Uterus (tissue), 2 donors: ENCODE data around the gene TESK2.

Source experiments
- CTCF ChIP-seq, 4 experiments: fragments of 200-600 bp in 2 of 4; fragments of 450-650 bp in 2 of 4; sonication (generic) in 2 of 4; IDR thresholded peaks; one replicate each; pipeline ENCODE4 v1.5.1; 2016 to 2019; ENCODE audit warnings: antibody characterized with exemption in 4 of 4, mild to moderate bottlenecking in 2 of 4, moderate library complexity in 1 of 4
- POLR2A ChIP-seq, 2 donors: fragments of 450-650 bp; IDR thresholded peaks; one replicate each; pipeline ENCODE4 v1.6.1; 2016; ENCODE audit warnings: antibody characterized with exemption in 2 of 2, mild to moderate bottlenecking in 1 of 2, moderate library complexity in 1 of 2

- TF ChIP-seq CTCF (IDR thresholded peaks at IDR 0.05) (no peak), POLR2A (IDR thresholded peaks at IDR 0.05) (no peak)
Measured at GRCh38 chr1:45477646-45478045, 13.3 kb downstream of the TESK2 start.
